ENCODE data around the gene FMN2.

The FMN2 gene

DNA sequence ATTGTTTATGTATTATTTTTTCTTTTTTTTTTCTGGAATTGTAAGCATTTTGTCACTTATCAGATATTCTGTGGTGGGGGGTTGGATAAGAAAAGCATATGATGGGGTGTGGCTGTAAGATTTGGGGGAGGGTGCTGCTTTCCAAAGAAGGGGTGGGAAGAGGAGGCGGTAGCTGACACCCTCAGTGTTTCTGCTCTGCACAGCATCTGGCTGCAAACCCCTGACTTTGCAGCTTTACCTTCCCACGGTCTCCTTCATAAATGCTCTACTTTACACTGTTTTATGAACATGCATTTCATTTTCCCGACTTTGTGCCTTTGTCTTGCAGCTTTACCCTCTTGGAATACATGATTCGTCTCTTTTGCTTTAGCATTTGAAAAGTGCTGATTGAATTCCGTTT, 7.6 kb downstream of the FMN2 start:
- DNase-seq = no peak

DNA sequence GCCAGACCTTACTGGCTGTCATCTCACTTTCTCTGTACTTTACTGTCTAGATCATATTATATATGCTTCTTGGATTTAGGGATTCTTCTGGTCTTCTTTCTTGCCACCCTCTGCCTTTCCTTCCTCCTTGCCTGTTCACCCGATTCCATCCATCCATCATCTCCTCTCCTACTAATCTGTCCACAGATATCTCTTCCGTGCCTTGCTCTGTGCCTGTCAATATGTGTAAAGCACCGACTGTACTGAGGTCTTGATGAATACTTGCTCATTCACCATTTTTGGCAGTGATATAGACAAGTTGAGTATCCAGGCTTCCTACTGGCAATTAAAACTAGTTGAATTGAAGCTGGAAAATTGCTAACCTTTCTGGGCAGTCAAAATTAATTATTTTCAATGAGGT, 8.1 kb downstream of the FMN2 start:
- no peak for DNase-seq

- DNase-seq = no peak
These were observed 8.8 kb downstream of the FMN2 start for GRCh38 chr1:240100371-240100934.

DNA sequence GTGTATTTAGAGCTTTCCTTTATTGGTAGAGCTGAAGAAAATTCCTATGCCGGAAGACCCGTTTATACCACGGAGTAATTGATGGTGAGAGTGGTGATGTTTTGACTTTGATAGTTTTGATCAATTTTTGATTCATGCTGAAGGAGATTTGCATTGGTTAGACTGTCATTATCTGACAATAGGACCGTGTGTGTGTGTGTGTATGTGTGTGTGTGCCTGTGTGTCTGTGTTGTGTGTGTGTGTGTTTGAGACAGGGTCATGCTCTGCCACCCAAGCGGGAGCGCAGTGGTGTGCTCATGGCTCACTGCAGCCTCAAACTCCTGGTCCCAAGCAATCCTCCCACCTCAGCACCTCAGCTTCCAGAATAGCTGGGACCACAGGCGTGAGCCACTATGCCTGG, 9.6 kb downstream of the FMN2 start:
- DNase-seq = no peak

DNA sequence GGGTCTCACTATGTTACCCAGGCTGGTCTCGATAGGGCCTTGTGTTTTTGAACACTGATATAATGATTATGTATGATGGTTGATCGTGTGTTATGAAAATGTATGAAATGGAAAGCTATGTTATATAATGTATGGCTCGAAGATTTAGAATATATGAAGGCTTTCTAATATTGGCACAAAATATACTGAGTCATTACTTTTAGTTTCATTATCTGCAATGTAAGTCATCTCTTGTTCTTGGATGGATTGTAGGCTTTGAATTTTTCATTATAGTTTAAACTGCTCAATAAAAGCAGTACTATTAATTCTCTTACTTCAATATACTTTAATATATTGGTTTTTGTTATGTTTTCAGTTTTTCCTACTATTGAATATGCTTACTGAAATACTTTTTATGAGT, 10.1 kb downstream of the FMN2 start:
- no peak for DNase-seq

DNA sequence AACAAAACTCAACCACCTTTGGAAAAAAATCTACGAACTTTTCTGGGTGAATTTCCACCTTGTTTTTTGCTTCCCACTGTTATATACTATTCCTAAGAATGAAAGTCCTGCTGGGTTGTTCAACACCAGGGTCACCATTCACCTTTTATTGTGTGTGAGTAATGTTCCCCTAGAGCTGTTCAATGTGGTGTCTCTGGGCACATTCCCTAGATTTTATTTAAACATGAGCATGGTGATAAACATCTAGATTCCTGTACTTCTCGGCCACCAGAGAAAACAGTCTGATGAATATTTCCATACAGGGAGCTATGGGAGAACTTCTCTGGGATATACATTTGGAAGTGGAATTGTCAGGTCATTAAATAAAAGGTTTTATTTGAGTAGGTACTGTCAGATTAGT, 13.0 kb downstream of the FMN2 start:
- DNase-seq = no peak

GRCh38 chr1:240107058-240107684, 15.5 kb downstream of the FMN2 start:
- DNase-seq = no peak

DNA sequence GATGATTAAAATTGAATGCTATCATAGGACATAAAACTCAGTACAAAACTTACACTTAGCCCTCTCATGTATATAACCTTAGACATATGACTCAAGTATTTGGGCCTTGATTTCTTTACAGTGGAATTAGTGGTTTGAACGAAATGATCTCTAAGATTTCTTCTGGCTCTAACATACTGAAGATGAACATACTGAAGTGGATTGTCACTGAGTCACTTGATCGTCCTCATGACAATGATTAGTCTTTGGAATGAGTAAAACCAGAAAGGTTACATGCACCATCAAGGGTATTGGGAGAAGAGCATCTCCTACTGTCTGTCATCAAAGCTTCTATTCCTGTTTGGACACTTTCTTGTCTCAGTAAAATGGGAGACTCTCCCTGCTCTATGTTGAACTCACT, 17.4 kb downstream of the FMN2 start:
- no peak for DNase-seq

DNA sequence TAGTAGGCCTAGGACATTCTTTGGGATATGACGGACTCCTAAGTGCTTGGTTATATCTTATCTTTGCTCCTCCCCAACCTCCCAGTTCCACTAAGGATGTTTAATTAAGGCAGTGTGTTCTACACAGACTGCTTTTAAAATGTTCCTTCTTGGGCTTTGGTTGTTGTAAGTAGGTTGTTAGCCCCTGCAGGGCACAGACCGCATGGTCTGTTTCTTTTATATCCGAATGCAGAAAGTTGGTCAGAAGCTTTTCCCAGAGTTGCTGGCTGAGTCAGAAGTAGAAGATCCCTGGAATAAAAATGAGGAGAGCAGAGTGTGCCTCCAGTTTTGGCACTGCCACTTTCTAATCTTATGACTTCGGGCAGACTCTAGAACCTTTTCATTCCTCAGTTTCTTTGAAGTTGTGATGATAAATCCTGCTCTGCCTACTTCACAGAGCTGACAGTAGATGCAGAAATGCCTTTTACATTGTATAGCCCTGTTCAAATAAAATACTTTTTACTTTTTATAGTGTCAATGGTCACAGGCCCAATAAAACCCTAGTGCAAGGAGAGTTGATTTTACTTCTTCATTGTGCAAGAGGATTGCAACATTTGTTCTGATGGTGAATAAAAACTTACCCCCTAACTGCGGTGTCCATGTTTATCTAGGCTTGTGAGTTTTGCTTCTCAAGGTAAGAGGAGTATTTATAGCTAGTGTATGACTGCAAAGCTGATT, 18.4 kb downstream of the FMN2 start:
- no peak for DNase-seq

GRCh38 chr1:240111558-240111957, 19.9 kb downstream of the FMN2 start:
- DNase-seq = no peak

GRCh38 chr1:240114222-240114621, 22.5 kb downstream of the FMN2 start:
- DNase-seq = no peak

GRCh38 chr1:240115831-240116230, 24.1 kb downstream of the FMN2 start:
- no peak for DNase-seq

DNA sequence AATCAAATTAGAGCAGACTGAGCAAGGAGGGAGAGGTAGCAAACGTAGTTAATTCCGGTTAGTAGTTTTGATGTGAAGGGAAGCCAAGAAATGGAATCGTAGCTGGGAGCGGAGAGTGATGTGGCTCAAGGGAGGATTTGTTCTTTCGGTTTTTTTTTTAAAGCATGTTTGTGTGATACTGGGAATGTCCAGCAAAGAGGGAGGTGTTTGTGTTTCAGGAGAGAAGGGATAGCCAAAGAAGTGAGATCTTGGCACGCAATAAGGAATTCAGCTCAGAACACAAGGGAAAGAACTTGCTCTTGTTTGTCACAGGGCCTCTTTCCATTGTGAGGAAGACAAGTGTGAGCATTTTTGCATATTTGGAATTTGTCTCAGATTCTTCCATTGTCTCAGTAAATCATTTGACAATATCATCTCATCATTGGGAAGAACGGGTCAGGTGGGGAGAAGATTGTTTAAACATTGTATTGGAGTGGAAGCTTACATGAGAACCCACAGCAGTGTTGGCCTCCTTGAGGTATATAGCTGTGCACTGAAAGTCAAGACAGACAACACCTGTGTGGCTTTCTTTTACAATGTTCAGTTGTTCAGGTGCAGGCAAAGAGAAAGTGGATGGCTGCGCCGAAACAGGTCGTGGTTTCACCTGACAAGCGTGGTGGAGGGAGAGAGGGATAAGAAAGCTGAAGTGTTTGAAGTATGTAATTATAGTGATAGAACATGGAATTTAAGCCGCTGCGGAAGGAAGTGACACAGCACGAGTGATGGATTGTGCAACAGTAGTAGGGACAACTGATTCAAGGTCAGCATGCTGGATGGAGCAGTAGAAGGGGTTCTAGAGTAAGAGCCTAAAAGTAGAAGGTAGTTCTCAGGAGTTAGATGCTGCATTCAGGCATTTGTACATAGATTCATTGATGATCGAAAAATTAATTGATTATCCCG, 25.4 kb downstream of the FMN2 start:
- no peak for DNase-seq

DNA sequence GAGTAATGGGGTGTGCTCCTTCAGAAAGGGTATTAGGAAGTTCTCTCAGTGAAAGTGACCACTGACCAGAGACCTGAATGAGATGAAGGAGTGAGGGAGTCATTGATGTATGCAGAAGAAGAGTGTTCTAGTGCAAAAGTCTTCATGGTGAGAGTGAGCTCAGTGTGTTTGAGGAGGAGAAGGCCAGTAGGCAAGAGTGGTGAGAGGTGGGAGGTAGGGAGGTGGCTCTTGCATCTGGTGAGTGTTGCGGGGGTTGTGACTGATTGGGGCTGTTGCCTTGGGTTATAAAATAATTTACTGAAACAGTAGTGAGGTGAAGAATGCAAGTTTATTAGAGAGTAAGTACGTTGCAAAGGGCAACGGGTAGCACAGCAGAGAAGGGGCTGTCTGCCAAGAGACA, 26.2 kb downstream of the FMN2 start:
- no peak for DNase-seq

GRCh38 chr1:240122639-240123613, 31.2 kb downstream of the FMN2 start:
- DNase-seq = no peak

DNA sequence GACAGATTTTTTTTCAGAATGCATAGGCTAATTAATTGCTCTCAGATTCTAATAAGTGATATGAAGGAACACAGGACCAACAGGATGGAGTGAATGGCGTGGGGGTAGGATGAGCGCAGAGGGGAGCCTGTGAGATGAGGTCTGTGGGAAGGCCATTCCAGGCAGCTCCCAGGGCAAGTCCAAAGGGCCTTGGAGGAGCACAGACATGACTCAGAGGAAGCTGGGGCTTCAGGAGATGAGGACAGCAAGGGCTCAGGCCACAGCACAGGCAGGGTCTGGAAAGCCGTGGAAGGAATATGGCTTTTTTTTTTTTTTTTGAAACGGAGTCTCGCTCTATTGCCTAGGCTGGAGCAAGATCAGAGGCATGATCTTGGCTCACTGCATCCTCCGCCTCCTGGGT, 35.1 kb downstream of the FMN2 start:
- no peak for DNase-seq

GRCh38 chr1:240128366-240128765, 36.7 kb downstream of the FMN2 start:
- DNase-seq = no peak

- no peak for DNase-seq
These were observed 42.4 kb downstream of the FMN2 start for GRCh38 chr1:240134113-240134512.

DNA sequence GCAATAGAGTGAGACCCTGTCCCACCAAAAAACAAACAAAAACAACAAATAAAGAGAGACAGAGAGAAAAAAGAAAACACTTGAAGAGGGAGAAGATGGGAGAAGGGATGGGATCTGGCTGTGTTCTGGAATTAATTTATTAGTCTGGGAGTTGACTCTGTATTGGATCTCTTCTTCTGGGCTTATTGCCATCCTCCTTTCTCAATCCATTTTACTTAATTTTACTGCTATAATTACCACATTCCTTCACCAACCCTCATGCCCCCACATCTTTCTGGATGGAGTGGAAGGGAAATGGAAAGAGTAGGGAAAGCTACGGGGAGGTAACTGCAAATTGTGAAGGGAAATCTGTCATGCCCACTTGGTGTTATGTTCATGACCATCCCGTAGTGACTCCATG, 42.9 kb downstream of the FMN2 start:
- no peak for DNase-seq

- DNase-seq = no peak
These were observed 44.7 kb downstream of the FMN2 start for GRCh38 chr1:240136402-240136801.

GRCh38 chr1:240138867-240139266, 47.2 kb downstream of the FMN2 start:
- DNase-seq = no peak

DNA sequence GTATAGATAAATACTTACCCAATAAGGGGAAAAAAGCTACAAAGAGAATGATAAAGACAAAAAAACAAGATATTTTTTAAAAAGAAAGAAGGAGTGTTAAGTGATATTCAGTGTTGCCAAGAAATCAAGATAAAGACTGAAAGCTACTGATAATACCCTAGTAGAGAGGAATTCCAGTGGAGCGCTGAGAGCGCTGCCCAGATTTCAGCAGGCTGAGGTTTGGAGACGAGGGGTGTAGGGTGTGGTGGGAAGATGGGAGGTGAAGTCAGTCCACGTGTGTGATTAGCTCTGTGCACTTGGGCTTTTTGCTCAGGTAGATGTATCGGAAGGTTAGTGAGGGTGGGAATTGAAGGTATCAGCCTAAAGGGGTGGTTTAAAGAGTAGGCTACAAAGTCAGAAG, 47.8 kb downstream of the FMN2 start:
- DNase-seq = no peak
